Right forelimb (tissue), 1 donor: ENCODE data around the gene CD164L2.
"Not testable (repeated sequence)": the region's sequence is repeated elsewhere in the genome, so short reads cannot be mapped to it uniquely, and the experiment has no call there.

Source experiments
- DNase-seq: peaks from one replicate; pipeline ENCODE4 v3.0.0-alpha.2; 2018

Gene CD164L2

DNA sequence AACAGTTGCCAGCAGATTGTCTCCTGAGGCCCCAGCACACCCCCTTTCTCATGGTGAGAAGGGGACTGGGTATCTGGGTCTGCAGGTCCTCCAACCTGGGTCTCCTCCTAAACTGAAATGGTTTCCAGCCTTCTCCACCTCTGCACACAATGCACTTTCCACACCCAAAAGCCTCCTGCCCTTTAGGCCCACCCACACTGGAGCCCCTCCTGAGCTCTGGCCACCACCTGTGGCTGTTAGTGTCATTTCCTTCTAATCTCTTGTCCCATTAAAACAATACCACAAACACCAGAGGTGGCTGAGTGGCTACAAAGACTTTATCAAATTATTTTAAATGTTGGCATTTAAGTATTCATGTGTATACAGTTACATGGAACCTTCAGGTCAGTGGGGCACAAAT lies 20.8 kb upstream of the CD164L2 start:
- no peak for DNase-seq

GRCh38 chr1:27403065-27403726 lies 20.1 kb upstream of the CD164L2 start:
- peak; percentile 89 for DNase-seq

DNA sequence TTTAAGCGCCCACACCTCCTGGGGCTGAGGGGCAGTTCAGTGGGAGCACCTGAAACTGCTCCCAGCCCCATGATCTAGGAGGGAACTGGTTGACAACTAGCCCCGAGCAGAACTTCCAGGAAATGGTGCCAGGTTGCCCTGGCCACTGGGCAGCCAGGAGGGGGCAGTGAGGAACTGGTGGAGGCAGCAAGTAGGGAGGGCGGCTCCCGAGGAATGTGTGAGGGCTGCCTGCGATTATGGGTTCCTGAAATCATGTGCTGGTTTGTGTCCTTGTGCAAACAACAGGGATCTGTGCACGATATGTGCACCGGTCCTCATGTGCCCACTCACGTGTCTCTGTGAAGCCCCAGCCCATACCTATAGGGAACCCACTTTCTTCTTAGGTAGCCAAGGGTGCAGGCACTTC lies 19.2 kb upstream of the CD164L2 start:
- DNase-seq, result no peak

DNA sequence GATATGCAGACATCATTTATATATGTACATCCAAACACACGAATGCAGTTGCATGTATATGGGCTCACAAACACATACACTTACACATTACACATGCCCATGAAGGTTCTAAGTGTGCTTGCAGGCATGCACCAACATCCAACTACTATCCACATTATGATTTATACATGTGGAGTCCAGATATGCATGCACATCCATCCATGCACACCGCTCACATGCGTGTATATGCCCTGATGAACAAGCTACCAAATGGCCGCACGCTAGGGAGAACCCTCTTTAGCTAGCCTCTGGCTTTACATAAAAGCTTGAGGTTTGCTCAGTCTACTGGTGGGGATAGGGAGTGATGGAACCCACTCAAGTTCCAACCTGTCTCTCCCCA lies 17.8 kb upstream of the CD164L2 start:
- DNase-seq, result no peak

GRCh38 chr1:27400082-27400962 lies 17.2 kb upstream of the CD164L2 start:
- DNase-seq, result no peak

GRCh38 chr1:27399251-27400025 lies 16.3 kb upstream of the CD164L2 start:
- DNase-seq, result no peak

- DNase-seq, result no peak
These were observed 15.4 kb upstream of the CD164L2 start for GRCh38 chr1:27398405-27399149.

GRCh38 chr1:27397749-27398148 lies 14.6 kb upstream of the CD164L2 start:
- DNase-seq, result no peak

DNA sequence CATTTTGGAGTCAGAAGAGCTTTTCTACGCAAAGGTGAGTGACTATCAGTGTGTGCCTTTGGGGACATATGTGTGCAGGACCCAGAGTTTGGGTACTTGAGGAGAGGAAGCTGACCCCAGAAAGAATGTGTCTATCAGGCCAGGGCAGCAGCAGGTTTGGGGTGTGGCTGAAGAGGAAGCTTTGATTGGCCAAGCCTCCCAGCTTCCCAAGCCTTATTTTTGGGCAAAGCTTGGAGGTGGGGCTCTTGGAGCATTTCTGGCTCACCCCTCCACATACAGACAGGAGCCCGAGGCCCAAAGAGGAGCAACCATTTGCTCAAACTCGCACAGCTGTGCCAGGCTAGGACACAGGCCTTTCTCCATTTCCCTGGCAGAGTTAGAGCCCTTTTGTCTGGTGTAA lies 14.0 kb upstream of the CD164L2 start:
- DNase-seq, result no peak

GRCh38 chr1:27395441-27396195 lies 12.5 kb upstream of the CD164L2 start:
- peak; percentile 85 for DNase-seq

DNA sequence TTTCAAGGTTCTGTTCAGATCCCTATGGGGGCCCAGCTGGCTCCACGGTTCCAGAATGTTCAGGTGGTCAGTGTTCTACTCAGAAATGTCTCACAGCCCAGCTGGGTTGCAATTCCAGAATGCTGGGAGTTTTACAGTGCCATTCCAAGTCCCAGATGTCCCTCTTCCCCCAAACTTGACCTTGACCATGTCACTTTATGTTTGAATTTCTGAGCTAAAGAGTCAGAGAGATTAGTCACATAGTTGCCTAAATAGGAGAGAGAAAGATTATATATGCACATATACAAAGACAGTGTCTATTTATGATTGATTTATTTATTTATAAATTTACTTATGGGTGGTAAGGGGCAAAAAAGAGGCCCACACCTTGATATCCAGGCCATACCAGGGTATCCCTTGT lies 11.8 kb upstream of the CD164L2 start:
- no peak for DNase-seq

DNA sequence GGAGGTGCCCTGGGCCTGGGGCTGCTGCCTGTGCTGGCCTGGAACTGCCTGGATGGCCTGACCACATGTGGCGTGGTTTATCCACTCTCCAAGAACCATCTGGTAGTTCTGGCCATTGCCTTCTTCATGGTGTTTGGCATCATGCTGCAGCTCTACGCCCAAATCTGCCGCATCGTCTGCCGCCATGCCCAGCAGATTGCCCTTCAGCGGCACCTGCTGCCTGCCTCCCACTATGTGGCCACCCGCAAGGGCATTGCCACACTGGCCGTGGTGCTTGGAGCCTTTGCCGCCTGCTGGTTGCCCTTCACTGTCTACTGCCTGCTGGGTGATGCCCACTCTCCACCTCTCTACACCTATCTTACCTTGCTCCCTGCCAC lies 11.1 kb upstream of the CD164L2 start:
- DNase-seq, result no peak

DNA sequence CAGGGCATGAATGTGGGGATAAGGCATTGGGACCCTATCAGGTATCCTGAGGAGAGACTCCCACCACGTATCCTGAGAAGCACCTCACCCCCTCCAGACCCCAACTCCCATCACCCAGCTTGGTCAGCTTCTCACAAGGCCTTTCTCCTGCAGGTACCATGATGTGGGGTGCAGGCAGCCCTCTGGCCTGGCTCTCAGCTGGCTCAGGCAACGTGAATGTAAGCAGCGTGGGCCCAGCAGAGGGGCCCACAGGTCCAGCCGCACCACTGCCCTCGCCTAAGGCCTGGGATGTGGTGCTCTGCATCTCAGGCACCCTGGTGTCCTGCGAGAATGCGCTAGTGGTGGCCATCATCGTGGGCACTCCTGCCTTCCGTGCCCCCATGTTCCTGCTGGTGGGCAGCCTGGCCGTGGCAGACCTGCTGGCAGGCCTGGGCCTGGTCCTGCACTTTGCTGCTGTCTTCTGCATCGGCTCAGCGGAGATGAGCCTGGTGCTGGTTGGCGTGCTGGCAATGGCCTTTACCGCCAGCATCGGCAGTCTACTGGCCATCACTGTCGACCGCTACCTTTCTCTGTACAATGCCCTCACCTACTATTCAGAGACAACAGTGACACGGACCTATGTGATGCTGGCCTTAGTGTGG lies 10.6 kb upstream of the CD164L2 start:
- DNase-seq, result no peak

- DNase-seq, result no peak
These were observed 9.9 kb upstream of the CD164L2 start for GRCh38 chr1:27392778-27393635.

- peak; percentile 93 for DNase-seq
These were observed 9.1 kb upstream of the CD164L2 start, which contains the start of gene GPR3 for GRCh38 chr1:27392096-27392777. Gene GPR3, plus strand, starts transcription at chr1:27392622. Its CDS starts 1,177 bp downstream, at chr1:27393799.

GRCh38 chr1:27391511-27392095 lies 8.5 kb upstream of the CD164L2 start:
- no peak for DNase-seq

GRCh38 chr1:27388337-27389005 lies 5.3 kb upstream of the CD164L2 start:
- DNase-seq, result no peak

- not testable (repeated sequence) for DNase-seq
These were observed 1.7 kb upstream of the CD164L2 start for GRCh38 chr1:27384797-27385196.

- DNase-seq, result no peak
These were observed 528 bp upstream of the CD164L2 start for GRCh38 chr1:27383661-27384060.
